Measurements from ENCODE around the gene HCCS. TPM values are rescaled to one million over a fixed set of nuclear protein-coding genes. Genes with fewer than 3 reads are reported as not detected.
"Not testable (repeated sequence)": the region's sequence is repeated elsewhere in the genome, so short reads cannot be mapped to it uniquely, and the experiment has no call there.

The HCCS gene
- polyA plus RNA-seq, 4 donors, result 25.0 to 28.5 (median 26.7) TPM

- DNase-seq (ENCODE audit: low read depth in 4 of 4, low spot score in 2 of 4), result no peak
Observed at GRCh38 chrX:11119313-11119943, 8.3 kb downstream of the HCCS start.

GRCh38 chrX:11123087-11123486 lies 12.0 kb downstream of the HCCS start:
- not testable (repeated sequence) for DNase-seq (ENCODE audit: low read depth in 4 of 4, low spot score in 2 of 4)

GRCh38 chrX:11124112-11124511 lies 13.0 kb downstream of the HCCS start:
- no peak for DNase-seq (ENCODE audit: low read depth in 4 of 4, low spot score in 2 of 4)

GRCh38 chrX:11125060-11125459 lies 13.9 kb downstream of the HCCS start:
- DNase-seq (ENCODE audit: low read depth in 4 of 4, low spot score in 2 of 4), result no peak

- no peak for DNase-seq (ENCODE audit: low read depth in 4 of 4, low spot score in 2 of 4)
Observed at GRCh38 chrX:11129534-11130105, 18.5 kb downstream of the HCCS start.

GRCh38 chrX:11130136-11130535 lies 19.0 kb downstream of the HCCS start:
- no peak for DNase-seq (ENCODE audit: low read depth in 4 of 4, low spot score in 2 of 4)

- DNase-seq (ENCODE audit: low read depth in 4 of 4, low spot score in 2 of 4), result no peak
Observed at GRCh38 chrX:11131146-11131545, 20.0 kb downstream of the HCCS start.

GRCh38 chrX:11135564-11136185 lies 24.5 kb downstream of the HCCS start:
- no peak for DNase-seq (ENCODE audit: low read depth in 4 of 4, low spot score in 2 of 4)

GRCh38 chrX:11137543-11138139 lies 26.5 kb downstream of the HCCS start:
- no peak for DNase-seq (ENCODE audit: low read depth in 4 of 4, low spot score in 2 of 4)

- DNase-seq (ENCODE audit: low read depth in 4 of 4, low spot score in 2 of 4), result no peak
Observed at GRCh38 chrX:11138498-11139390, 27.6 kb downstream of the HCCS start.

GRCh38 chrX:11143931-11144678 lies 33.0 kb downstream of the HCCS start:
- DNase-seq (ENCODE audit: low read depth in 4 of 4, low spot score in 2 of 4), result peak in 3 of 4 donors; percentile 36 to 70 (median 49)

GRCh38 chrX:11146411-11146810 lies 35.3 kb downstream of the HCCS start:
- no peak for DNase-seq (ENCODE audit: low read depth in 4 of 4, low spot score in 2 of 4)

- DNase-seq (ENCODE audit: low read depth in 4 of 4, low spot score in 2 of 4), result no peak
Observed at GRCh38 chrX:11148401-11148800, 37.3 kb downstream of the HCCS start.

- DNase-seq (ENCODE audit: low read depth in 4 of 4, low spot score in 2 of 4), result no peak
Observed at GRCh38 chrX:11151799-11152559, 40.8 kb downstream of the HCCS start.

GRCh38 chrX:11159149-11159548 lies 48.0 kb downstream of the HCCS start:
- no peak for DNase-seq (ENCODE audit: low read depth in 4 of 4, low spot score in 2 of 4)

GRCh38 chrX:11164433-11164832 lies 53.3 kb downstream of the HCCS start:
- DNase-seq (ENCODE audit: low read depth in 4 of 4, low spot score in 2 of 4), result no peak

GRCh38 chrX:11171956-11172355 lies 60.8 kb downstream of the HCCS start:
- no peak for DNase-seq (ENCODE audit: low read depth in 4 of 4, low spot score in 2 of 4)

GRCh38 chrX:11172415-11172814 lies 61.3 kb downstream of the HCCS start:
- DNase-seq (ENCODE audit: low read depth in 4 of 4, low spot score in 2 of 4), result no peak

All from left renal cortex interstitium (tissue), 4 donors.